Inferior parietal cortex (tissue), 1 donor: ENCODE data around the gene BAAT.

ENCODE experiments used
- DNase-seq: peaks from one replicate; pipeline ENCODE4 v3.0.0-alpha.2; 2016; ENCODE audit errors: extremely low spot score

BAAT gene

DNA sequence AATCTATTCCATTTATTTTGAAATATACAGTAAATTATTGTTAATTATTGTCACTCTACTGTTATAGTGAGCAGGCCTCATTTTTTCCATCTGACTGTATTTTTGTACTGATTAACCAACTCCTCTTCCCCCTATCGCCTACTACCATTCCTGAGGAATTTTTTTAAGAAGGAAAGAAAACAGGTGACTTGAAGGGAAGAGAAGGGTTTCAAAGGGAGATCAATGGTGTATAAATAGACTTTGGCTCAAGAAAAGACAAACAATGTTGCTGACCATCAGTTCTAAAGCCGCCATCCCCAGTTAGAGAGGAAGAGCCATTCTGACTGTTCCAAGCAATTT is 69.7 kb downstream of the BAAT start:
- no peak for DNase-seq

DNA sequence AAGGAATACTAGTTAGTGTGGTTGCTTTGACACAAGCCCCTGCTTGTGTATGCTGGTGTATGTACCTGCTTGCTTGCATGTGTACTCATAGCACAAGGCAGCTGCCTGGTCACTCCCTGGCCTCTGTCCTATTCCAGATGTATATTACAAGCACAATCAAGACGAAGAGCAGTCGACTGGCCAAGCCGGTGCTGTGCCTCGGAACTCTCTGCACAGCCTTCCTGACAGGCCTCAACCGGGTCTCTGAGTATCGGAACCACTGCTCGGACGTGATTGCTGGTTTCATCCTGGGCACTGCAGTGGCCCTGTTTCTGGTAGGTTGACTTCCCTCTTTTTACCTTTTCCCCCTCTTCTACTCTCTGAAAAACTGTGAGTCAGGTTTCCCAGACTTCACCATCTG is 72.1 kb downstream of the BAAT start:
- no peak for DNase-seq

- DNase-seq, result peak; percentile 95
These were observed 72.9 kb downstream of the BAAT start for GRCh38 chr9:101311758-101312420.

DNA sequence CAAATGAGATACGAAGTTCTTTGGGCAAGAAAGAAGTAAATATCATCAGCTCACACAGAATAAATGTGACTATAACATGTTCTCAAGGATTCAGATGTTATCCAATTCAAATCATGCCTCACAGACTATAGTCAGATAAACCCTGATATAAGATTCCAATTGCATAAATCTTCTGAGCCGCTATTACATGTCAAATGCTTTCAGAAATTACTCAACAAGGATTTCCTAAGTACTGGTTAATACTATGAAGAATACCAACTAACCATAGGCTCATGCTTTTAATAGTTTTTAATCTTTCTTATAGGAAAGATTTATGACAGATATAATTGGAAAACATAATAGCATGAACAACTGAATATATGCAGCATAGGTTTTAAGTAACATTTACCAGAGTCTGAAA is 73.6 kb downstream of the BAAT start:
- DNase-seq, result no peak
